ENCODE data around the gene DPP9.

Gene DPP9

DNA sequence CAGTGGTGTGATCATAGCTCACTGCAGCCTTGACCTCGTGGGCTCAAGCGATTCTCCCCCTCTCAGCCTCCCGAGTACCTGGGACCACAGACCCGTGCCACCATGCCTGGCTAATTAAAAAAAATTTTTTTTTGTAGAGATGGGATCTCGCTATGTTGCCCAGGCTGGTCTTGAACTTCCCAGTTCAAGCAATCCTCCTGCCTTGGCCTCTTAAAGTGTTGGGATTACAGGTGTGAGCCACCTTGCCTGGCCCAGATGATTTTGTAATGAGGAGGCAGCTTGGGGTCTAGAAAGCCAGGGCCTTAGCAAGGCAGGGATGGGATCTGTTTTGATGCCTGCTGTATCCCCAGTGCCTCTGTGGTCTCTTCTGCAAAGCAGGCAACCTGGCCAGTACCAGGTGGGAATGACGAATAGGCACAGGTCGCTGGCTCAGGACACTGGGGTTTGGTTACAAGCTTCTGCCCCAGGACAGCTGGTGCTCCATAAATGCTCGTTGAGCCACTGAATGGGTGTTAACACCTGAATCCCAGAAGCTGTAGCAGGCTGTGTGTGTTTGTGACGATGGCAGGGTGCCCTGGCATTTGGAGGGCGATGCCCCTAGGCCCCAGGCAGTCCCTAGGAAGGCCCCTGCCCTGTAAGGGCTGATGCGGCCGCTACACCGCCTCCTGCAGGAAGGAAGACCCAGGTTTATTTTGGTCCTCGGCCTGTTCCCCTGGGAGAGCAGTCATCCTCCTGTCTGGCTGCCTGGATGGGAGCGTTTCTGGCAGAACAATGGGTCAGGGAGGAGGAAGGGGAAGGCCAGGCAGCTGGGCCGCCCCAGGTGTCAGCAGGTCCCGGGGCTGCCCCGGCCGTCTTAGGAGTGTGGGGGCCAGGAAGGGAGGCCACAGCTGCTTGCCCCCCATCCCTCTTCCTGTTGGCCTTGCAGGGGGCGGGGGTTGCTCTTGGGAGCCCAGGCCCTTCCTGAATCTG, 75.7 kb downstream of the DPP9 start:
- TF ChIP-seq, protein P1, sequence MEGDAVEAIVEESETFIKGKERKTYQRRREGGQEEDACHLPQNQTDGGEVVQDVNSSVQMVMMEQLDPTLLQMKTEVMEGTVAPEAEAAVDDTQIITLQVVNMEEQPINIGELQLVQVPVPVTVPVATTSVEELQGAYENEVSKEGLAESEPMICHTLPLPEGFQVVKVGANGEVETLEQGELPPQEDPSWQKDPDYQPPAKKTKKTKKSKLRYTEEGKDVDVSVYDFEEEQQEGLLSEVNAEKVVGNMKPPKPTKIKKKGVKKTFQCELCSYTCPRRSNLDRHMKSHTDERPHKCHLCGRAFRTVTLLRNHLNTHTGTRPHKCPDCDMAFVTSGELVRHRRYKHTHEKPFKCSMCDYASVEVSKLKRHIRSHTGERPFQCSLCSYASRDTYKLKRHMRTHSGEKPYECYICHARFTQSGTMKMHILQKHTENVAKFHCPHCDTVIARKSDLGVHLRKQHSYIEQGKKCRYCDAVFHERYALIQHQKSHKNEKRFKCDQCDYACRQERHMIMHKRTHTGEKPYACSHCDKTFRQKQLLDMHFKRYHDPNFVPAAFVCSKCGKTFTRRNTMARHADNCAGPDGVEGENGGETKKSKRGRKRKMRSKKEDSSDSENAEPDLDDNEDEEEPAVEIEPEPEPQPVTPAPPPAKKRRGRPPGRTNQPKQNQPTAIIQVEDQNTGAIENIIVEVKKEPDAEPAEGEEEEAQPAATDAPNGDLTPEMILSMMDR (IDR thresholded peaks at IDR 0.05; ENCODE audit: low read depth, low read length, missing control alignments) = no peak
- no peak for DNase-seq (ENCODE audit: low read depth)
- in situ Hi-C loops (cut with HindIII; ENCODE audit: low sequenced_read_pairs) = no loop called here
- no peak overlapping the region for H3K4me3 ChIP-seq (ENCODE audit: low read depth, low read length)

GRCh38 chr19:4645718-4646117, 77.9 kb downstream of the DPP9 start:
- TF ChIP-seq, protein P1 (IDR thresholded peaks at IDR 0.05; ENCODE audit: low read depth, low read length, missing control alignments) = no peak

GRCh38 chr19:4642625-4643024, 81.0 kb downstream of the DPP9 start:
- no peak overlapping the region for H3K4me3 ChIP-seq (ENCODE audit: low read depth, low read length)
- in situ Hi-C loops (cut with HindIII; ENCODE audit: low sequenced_read_pairs) = no loop called here
- DNase-seq (ENCODE audit: low read depth) = no peak
- TF ChIP-seq, protein P1 (IDR thresholded peaks at IDR 0.05; ENCODE audit: low read depth, low read length, missing control alignments) = no peak

More at GRCh38 chr19:4645718-4646117, 77.9 kb downstream of the DPP9 start:
- in situ Hi-C loops (cut with HindIII; ENCODE audit: low sequenced_read_pairs) = no loop called here
- no peak overlapping the region for H3K4me3 ChIP-seq (ENCODE audit: low read depth, low read length)
- no peak for DNase-seq (ENCODE audit: low read depth)

DNA sequence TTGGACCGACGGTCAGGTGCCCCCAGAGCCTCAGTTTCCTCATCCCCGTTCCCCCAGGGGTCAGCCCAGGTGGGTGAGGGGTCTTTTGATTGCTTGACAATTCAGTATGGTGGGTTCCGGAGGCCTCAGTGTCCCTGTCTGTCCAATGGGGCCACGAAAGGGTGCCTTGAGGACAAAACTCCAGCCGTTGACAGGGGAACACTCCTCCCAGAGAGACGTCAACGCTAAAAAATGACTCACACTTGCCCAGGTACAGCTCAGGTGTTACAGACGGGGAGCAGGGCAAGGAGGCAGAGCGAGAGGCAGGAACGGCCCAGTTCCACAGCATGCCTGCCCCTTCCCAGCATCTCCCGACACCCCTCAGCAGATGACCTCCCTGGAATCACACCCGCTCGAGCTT, 82.5 kb downstream of the DPP9 start:
- no peak for DNase-seq (ENCODE audit: low read depth)
- TF ChIP-seq, protein P1 (IDR thresholded peaks at IDR 0.05; ENCODE audit: low read depth, low read length, missing control alignments) = no peak
- no peak overlapping the region for H3K4me3 ChIP-seq (ENCODE audit: low read depth, low read length)
- in situ Hi-C loops (cut with HindIII; ENCODE audit: low sequenced_read_pairs) = no loop called here

DNA sequence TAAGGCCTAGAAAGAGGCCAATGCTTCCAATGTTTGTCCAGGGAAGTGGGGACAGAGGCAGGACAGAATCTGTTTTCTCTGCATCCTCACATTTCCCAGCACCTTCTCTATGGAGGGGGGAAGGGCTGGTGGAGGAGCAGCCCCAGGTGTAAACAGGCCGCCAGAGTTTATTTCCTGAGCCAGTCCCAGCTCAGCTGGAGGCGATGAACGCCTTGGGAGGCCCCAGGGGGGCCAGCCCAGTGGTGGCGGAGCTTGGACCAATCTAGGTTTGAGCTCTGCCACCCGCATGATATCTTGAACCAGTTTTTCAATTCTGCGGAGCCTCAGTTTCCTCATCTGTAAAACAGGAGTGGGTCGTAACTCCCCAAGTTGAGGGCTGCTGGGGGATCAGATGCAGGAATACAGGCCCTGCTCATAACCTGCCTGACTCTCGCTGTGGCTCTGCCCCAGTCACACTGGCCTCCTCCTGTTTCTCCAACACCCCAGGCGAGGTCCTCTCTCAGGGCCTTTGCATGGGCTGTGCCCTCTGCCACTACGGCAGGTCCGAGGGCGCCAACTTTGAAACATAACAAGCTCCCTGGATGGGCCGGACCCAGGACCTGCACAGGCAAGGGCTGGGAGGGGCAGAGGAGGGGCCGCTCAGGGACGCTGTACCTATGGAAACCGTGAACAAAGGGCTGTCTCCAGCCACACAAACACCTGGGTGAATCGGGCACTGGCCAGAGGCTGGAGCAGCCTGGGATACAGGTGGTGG, 83.2 kb downstream of the DPP9 start:
- H3K4me3 ChIP-seq (ENCODE audit: low read depth, low read length) = peak overlapping the region; percentile 73
- TF ChIP-seq, protein P1 (IDR thresholded peaks at IDR 0.05; ENCODE audit: low read depth, low read length, missing control alignments) = no peak
- in situ Hi-C loops (cut with HindIII; ENCODE audit: low sequenced_read_pairs) = no loop called here
- DNase-seq (ENCODE audit: low read depth) = no peak

GRCh38 chr19:4639531-4640246, 84.0 kb downstream of the DPP9 start:
- no peak for DNase-seq (ENCODE audit: low read depth)
- TF ChIP-seq, protein P1 (IDR thresholded peaks at IDR 0.05; ENCODE audit: low read depth, low read length, missing control alignments) = no peak
- H3K4me3 ChIP-seq (ENCODE audit: low read depth, low read length) = peak overlapping the region; percentile 73
- in situ Hi-C loops (cut with HindIII; ENCODE audit: low sequenced_read_pairs) = no loop called here
